Measurements from ENCODE around the gene ADARB2.

ADARB2 gene

DNA sequence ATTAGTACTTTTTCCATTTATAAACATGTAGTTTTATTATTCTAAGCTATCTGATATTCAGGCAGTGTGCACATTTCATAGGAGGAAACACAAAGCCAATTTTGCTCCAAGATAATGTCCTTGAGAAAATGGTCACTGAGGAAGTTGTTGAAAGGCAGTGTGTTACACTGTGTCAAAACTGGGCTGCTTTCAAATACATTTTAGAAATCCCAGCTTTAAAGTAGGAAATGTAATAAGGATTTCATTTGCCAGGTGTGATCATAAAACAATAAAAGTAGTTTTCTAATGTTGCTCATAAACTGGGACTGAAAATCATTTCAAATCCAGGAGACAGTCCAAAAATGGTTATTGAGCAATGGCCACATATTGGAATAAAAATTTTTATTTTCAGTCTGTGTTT lies 601.1 kb downstream of the ADARB2 start:
- DNase-seq: no peak

DNA sequence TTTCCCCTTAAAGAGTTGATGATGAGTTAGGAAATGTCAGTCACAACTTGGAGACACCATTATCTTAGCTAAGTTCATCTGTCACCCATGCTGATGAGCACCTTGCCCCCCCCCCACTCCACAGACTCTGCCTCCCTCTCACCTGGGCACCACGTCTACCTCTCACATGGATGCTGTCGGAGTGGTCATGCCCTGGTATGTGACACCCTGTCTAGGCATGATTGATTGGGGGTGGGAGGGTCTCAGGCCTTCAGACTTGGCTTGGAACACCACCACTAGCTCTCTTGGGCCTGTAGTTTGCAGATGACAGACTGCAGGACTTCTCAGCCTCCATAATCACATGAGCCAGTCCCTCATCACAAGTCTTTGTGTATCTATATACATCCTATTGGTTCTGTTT lies 603.2 kb downstream of the ADARB2 start:
- no peak for DNase-seq

DNA sequence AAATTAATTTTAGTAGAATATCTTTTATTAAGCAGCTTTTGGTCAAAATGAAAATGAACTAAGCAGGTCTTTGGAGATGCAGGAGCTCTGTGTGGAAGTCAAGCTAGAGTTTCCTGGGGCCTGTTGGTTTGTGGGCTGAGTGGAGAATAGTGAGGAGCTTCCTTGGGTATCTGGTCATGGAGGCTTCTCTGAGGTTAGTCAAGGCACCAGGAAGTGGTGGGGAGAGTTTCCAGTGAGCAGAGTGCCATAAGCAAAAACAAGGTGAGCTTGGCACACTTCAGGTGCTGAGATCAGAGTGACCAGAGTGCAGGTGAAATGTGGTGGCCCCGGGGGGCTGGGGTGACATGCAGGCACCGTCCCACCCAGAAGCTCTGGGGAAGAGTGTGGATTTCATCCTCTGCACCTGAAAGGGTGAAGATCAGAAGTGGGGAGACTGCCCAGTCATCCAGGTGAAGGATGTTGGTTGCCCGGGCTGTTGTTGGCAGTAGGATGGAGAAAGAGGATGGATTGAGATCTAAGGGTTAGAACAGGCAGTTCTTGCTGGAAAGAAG lies 603.8 kb downstream of the ADARB2 start:
- DNase-seq: no peak

DNA sequence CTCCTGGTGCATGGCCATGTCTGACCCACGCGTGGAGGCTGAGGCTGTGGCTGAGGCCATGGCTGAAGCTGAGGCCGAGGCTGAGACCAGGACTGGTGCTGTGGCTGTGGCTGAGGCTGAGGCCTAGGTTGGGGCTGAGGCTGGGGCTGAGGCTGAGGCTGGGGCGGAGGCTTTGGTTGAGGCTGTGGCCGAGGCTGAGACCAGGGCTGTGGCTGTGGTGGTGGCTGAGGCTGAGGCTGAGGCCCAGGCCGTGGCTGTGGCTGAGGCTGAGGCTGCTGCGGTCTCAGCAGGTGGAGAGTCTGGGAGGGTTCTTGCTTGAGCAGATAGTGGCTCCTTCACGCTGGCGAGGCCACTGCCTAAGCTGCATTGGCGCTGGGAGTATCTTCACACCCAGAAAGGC lies 604.7 kb downstream of the ADARB2 start:
- DNase-seq: no peak

DNA sequence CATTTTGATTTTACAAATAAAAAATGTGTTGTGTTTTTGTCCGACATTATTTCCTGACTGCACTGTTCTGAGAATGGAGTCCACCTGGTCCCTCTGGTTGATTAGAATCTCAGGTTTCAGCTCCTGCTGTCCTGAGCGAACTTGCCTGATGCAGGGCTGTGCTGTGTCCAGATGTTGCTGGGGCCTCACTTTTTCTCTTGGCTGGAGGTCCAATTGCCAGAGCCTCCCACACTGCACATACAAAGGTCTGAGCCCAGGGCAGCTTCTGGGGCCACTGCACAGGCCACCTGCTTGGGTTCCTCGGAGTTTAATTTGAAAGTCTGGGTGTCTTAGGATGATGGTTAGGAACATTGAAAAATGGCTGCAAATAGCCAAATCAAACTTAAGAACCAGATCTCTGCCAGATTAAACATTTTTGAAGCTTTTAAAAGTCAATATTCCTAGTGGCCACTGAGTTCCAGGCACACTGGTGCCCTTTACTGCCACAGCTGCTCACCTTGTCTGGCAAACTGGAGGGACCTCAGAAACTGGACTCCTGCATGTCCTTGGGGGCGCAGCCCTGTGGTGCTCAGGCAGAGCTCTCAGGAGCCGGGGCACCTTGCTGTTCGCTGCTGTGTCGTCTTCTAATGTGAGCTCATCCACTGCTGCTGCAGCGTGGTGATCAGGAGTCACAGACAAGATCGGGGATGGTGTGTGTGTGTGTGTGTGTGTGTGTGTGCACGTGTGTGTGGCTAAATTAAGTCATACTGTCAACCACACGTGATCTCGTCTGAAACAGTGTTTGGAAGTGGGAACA lies 606.1 kb downstream of the ADARB2 start:
- DNase-seq: no peak

DNA sequence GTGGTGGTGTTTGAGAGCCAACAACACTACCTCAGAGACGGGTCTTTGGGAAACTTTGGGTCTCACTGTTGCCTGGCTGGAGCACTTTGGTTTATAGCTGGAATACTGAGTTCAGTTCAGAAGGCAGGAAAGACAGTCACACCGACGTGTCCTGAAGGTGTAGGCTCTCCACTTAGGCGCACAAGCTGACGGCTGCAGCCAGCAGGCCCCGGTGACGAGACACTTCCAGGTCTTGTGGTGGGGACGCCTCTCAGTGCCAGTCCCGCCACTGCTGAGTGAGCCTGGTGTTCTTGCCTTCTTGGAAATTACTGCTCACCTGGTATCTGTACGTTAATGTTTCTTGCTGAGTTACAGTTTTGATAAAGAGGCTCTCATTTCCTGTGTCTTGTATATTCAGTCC lies 607.1 kb downstream of the ADARB2 start:
- DNase-seq: no peak

DNA sequence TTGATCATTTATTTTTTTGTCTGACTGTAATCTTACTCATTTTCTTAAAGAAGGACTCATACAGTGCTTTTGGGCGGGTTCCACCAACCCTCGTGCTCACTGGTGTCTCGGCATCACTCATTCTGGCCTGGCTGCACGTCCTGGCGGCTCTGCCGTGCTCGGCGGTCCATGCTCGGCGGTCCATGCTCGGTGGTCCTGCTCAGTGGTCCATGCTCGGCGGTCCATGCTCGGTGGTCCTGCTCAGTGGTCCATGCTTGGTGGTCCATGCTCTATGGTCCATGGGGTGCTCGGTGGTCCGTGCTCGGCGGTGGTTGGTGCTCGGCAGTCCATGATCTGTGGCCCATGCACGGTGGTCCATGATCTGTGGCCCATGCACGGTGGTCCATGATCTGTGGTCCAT lies 608.7 kb downstream of the ADARB2 start:
- DNase-seq: no peak

DNA sequence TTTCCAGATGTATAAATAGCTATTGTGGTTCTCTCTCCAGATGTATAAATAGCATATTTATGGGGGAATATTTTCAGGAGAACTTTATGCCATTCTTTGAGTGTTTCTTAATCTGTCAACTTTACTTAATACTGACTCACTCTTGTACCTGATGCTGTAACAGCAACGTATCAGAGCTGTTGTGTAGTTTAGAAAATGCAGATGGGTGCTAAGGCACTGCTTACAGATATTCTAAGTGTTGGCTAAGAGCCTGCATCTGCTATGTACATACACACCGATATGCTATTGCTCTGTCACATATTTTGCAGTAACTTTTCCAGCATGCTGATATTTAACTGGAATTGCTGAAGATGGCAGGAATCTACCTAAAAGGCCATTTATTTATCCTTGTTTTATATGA lies 609.2 kb downstream of the ADARB2 start:
- DNase-seq: no peak

DNA sequence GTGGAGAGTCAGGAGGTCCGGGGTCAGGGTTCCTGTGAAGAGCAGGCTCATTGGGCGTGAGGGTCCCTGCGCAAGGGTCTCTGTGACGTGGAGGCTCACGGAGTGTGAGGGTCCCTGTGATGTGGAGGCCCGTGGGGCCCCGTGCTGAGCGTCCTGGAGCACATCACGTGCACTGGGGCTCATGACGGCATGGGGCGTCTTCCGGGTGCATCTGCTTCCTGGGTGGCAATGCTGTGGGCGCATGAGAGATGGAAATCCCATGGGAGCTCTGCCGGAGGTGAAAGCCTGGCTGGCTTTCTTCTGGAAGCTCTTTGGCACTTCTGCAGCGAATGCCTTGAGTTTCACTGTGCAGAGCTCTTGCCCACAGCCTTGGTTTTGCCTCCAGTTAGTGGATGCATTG lies 609.7 kb downstream of the ADARB2 start:
- DNase-seq: no peak
